CD14-positive monocyte (primary cell): ENCODE measurements around the gene CDH4. TPM values are rescaled to one million over a fixed set of nuclear protein-coding genes. Genes with fewer than 3 reads are reported as not detected.

Source experiments
- DNase-seq, 3 donors: peaks; one replicate each; pipeline ENCODE4 v3.0.0-alpha.2; 2011 to 2022
- H2AFZ ChIP-seq: 2 replicates; pipeline ENCODE4 v1.6.0; 2012; ENCODE audit warnings: mild to moderate bottlenecking, low read depth, low read length, inconsistent platforms; ENCODE audit not compliant: insufficient read depth, poor library complexity, severe bottlenecking
- H3K27ac ChIP-seq, 2 donors: 1 replicate in 1 of 2; 2 replicates in 1 of 2; pipeline ENCODE4 v1.5.1; 2012 to 2013; ENCODE audit warnings: low read length in 2 of 2, control low read depth in 1 of 2, inconsistent platforms in 1 of 2, low read depth in 1 of 2, mild to moderate bottlenecking in 1 of 2
- H3K27me3 ChIP-seq, 2 donors: one replicate each; pipeline versions ENCODE4 v1.6.0 to v1.6.1; 2011 to 2013; ENCODE audit warnings: low read length in 2 of 2; ENCODE audit not compliant: control insufficient read depth in 2 of 2, insufficient read depth in 2 of 2
- H3K36me3 ChIP-seq, 2 donors: replicated peaks in 1 of 2; 1 replicate in 1 of 2; 2 replicates in 1 of 2; pipeline versions ENCODE4 v1.5.1 to v1.6.1; 2012 to 2013; ENCODE audit warnings: low read length in 2 of 2, control low read depth in 1 of 2, inconsistent platforms in 1 of 2, mild to moderate bottlenecking in 1 of 2; ENCODE audit not compliant: insufficient read depth in 2 of 2, control insufficient read depth in 1 of 2
- H3K4me1 ChIP-seq, 2 donors: 1 replicate in 1 of 2; 2 replicates in 1 of 2; pipeline versions ENCODE4 v1.5.1 to v1.6.1; 2012 to 2013; ENCODE audit warnings: low read length in 2 of 2, control low read depth in 1 of 2, inconsistent platforms in 1 of 2, mild to moderate bottlenecking in 1 of 2, moderate library complexity in 1 of 2; ENCODE audit not compliant: insufficient read depth in 2 of 2, control insufficient read depth in 1 of 2
- H3K4me2 ChIP-seq: replicated peaks from 2 replicates; pipeline ENCODE3; 2012; ENCODE audit warnings: low read length, moderate library complexity, mild to moderate bottlenecking; ENCODE audit not compliant: poor library complexity, severe bottlenecking; ENCODE audit errors: extremely low read depth
- H3K4me3 ChIP-seq, 3 experiments: fragments of 200-600 bp in 1 of 3; sonication (generic) in 1 of 3; replicated peaks in 1 of 3; 1 replicate in 2 of 3; 2 replicates in 1 of 3; pipeline ENCODE4 v1.5.1; 2011 to 2013; ENCODE audit warnings: low read length in 3 of 3, mild to moderate bottlenecking in 3 of 3, control low read depth in 2 of 3, low read depth in 2 of 3, inconsistent platforms in 1 of 3, moderate library complexity in 1 of 3
- H3K79me2 ChIP-seq: 2 replicates; pipeline ENCODE4 v1.6.0; 2012; ENCODE audit warnings: mild to moderate bottlenecking, control low read depth, inconsistent platforms, low read length, moderate library complexity; ENCODE audit not compliant: insufficient read depth
- H3K9ac ChIP-seq: 2 replicates; pipeline ENCODE4 v1.6.0; 2017; ENCODE audit warnings: low read length, mild to moderate bottlenecking; ENCODE audit not compliant: insufficient read depth, poor library complexity, severe bottlenecking
- H3K9me3 ChIP-seq, 2 donors: replicated peaks in 1 of 2; 1 replicate in 1 of 2; 2 replicates in 1 of 2; pipeline versions ENCODE4 v1.5.1 to v1.6.1; 2012 to 2013; ENCODE audit warnings: low read length in 2 of 2, control low read depth in 1 of 2; ENCODE audit not compliant: control insufficient read depth in 1 of 2, insufficient read depth in 1 of 2
- H4K20me1 ChIP-seq: 2 replicates; pipeline ENCODE4 v1.6.0; 2012; ENCODE audit warnings: mild to moderate bottlenecking, low read length, control low read depth, moderate library complexity; ENCODE audit not compliant: insufficient read depth
- H3K27ac Mint-ChIP-seq, 7 donors: one replicate each; pipeline ENCODE4 v1.8.0; 2020; ENCODE audit warnings: mild to moderate bottlenecking in 7 of 7, mixed read lengths in 7 of 7, moderate library complexity in 6 of 7, inconsistent platforms in 2 of 7
- H3K27me3 Mint-ChIP-seq, 3 donors: one replicate each; pipeline ENCODE4 v1.8.0; 2021 to 2022; ENCODE audit warnings: low read depth in 3 of 3, mild to moderate bottlenecking in 3 of 3, mixed read lengths in 3 of 3, moderate library complexity in 3 of 3, inconsistent platforms in 1 of 3
- H3K36me3 Mint-ChIP-seq, 2 donors: one replicate each; pipeline ENCODE4 v1.8.0; 2020; ENCODE audit warnings: mixed read lengths in 2 of 2, inconsistent platforms in 1 of 2, mild to moderate bottlenecking in 1 of 2
- H3K4me1 Mint-ChIP-seq: one replicate; pipeline ENCODE4 v1.8.0; 2020; ENCODE audit warnings: mild to moderate bottlenecking, mixed read lengths
- H3K4me3 Mint-ChIP-seq, 2 donors: one replicate each; pipeline ENCODE4 v1.8.0; 2020; ENCODE audit warnings: mild to moderate bottlenecking in 2 of 2, mixed read lengths in 2 of 2, moderate library complexity in 1 of 2
- H3K9me3 Mint-ChIP-seq, 7 donors: one replicate each; pipeline ENCODE4 v1.8.0; 2020 to 2022; ENCODE audit warnings: mixed read lengths in 7 of 7, mild to moderate bottlenecking in 6 of 7, moderate library complexity in 6 of 7, inconsistent platforms in 2 of 7
- whole genome bisulfite sequencing: methylation state at CpG from one replicate; pipeline ENCODE4 v1.1.5; 2013; ENCODE audit warnings: missing lambda C conversion rate; ENCODE audit not compliant: insufficient coverage; 5-methylcytosine and 5-hydroxymethylcytosine counted together
- intact Hi-C, 2 donors: fragments of 100-400 bp; cut with micrococcal nuclease; formaldehyde crosslinking; loops; one replicate each; pipeline versions ENCODE4 v1.15.0 to v1.15.1; 2023
- polyA plus RNA-seq, 3 donors: library from polyadenylated mRNA; depleted of rRNA in 1 of 3; unstranded in 2 of 3; stranded (reverse) in 1 of 3; fragments of 300-500 nt in 2 of 3; fragments of >200 nt in 1 of 3; fragmentation: Illumina TruSeq in 2 of 3; gene quantifications; 1 replicate in 2 of 3; 2 replicates in 1 of 3; pipeline ENCODE4 v1.2.3, GENCODE V29; 2012 to 2021
- TF ChIP-seq, protein P1 (sequence below): fragments of 200-600 bp; IDR thresholded peaks from one replicate; pipeline ENCODE4 v1.8.0; 2022; ENCODE audit warnings: antibody characterized with exemption, mild to moderate bottlenecking

CDH4 gene
- polyA plus RNA-seq, 3 donors: not detected

DNA sequence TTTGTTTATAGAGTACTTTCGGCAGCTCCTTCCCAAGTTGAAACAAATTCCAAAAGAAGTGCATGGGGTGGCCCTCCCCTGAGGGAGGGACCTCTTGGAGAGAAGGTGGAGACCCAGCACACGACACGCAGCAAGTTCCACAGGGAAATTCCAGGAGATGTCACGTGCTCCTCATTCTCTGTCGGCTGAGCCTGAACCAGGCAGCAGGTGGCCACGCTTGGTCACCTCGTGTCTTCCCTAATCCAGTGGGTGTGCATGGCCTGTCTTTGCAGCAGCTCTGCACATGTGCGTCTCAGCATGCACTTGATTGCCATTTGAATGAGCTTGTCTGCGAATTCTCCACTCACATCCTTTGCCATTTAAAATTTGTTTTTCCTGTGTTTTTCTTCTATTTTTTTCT is 357.4 kb downstream of the CDH4 start:
- no peak overlapping the region for H3K9ac ChIP-seq
- no peaks in the 10 kb centered on the region for H3K27me3 ChIP-seq
- H3K36me3 ChIP-seq: no peaks in the 10 kb centered on the region
- Mint-ChIP-seq H3K9me3 (peaks cover 14 to 66% (median 39%) of the 10 kb centered on the region in 7 donors), H3K27me3 (no peaks in the 10 kb centered on the region), H3K4me3 (no peak overlapping the region), H3K4me1 (no peaks in the 10 kb centered on the region), H3K27ac (no peak overlapping the region), H3K36me3 (no peaks in the 10 kb centered on the region)
- no peaks in the 10 kb centered on the region for H3K4me1 ChIP-seq
- peaks cover 30 to 91% of the 10 kb centered on the region in 2 donors for H3K9me3 ChIP-seq
- no peaks in the 10 kb centered on the region for H4K20me1 ChIP-seq
- intact Hi-C loops: no loop called here
- H3K27ac ChIP-seq: no peak overlapping the region
- H3K79me2 ChIP-seq: no peaks in the 10 kb centered on the region
- no peak overlapping the region for H3K4me3 ChIP-seq
- DNase-seq: no peak
- WGBS: 86% methylated on average over 7 of the region's 9 CpGs
- H3K4me2 ChIP-seq: no peak overlapping the region
- TF ChIP-seq, protein P1, sequence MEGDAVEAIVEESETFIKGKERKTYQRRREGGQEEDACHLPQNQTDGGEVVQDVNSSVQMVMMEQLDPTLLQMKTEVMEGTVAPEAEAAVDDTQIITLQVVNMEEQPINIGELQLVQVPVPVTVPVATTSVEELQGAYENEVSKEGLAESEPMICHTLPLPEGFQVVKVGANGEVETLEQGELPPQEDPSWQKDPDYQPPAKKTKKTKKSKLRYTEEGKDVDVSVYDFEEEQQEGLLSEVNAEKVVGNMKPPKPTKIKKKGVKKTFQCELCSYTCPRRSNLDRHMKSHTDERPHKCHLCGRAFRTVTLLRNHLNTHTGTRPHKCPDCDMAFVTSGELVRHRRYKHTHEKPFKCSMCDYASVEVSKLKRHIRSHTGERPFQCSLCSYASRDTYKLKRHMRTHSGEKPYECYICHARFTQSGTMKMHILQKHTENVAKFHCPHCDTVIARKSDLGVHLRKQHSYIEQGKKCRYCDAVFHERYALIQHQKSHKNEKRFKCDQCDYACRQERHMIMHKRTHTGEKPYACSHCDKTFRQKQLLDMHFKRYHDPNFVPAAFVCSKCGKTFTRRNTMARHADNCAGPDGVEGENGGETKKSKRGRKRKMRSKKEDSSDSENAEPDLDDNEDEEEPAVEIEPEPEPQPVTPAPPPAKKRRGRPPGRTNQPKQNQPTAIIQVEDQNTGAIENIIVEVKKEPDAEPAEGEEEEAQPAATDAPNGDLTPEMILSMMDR: no peak
- no peak overlapping the region for H2AFZ ChIP-seq

DNA sequence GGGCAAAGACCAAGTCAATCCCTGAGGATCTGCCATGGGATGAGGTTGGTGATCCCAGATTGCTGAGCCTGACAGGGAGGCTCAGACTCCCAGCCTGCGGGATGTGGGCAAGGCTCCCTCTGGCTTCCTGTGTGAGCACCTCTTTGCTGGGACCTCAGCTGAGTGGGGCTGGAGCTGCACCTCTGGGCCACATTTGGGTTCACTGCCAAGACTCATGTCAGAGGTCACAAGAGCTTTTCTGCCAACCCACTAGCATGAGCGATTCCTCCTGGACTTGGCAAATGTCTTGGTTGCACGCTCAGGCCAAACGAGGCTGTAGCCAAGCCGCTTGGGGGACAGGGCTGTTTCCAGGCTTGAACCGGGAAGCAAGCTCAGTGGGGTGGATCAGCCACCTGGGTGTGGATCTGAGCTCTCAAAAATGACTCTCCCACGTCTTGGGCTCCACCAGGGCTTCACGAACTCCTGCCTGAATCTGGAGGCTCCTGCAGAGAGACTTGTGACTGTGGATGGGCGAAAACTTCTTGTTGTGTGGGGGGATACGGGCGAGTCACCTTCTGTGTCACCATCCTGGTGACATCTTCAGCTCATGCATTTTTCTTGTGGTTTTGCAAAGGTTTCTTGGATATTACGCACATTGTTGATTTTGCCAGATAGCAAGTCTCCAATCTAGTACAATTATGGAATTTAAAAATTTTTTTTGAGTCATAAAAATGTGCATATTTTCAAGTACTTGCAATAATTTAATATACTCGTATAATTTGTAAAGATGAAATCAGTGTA is 359.5 kb downstream of the CDH4 start:
- no peak overlapping the region for H3K9ac ChIP-seq
- H3K9me3 ChIP-seq: peaks cover 30 to 91% of the 10 kb centered on the region in 2 donors
- no peak overlapping the region for H2AFZ ChIP-seq
- H3K4me1 ChIP-seq: no peaks in the 10 kb centered on the region
- Mint-ChIP-seq H3K4me1 (no peaks in the 10 kb centered on the region), H3K27ac (no peak overlapping the region), H3K36me3 (no peaks in the 10 kb centered on the region), H3K27me3 (no peaks in the 10 kb centered on the region), H3K4me3 (no peak overlapping the region), H3K9me3 (peaks cover 10 to 66% (median 38%) of the 10 kb centered on the region in 7 donors)
- H3K36me3 ChIP-seq: no peaks in the 10 kb centered on the region
- H3K4me3 ChIP-seq: no peak overlapping the region
- H3K27ac ChIP-seq: no peak overlapping the region
- H4K20me1 ChIP-seq: no peaks in the 10 kb centered on the region
- intact Hi-C loops: no loop called here
- no peak overlapping the region for H3K4me2 ChIP-seq
- H3K27me3 ChIP-seq: no peaks in the 10 kb centered on the region
- TF ChIP-seq, protein P1: no peak
- no peaks in the 10 kb centered on the region for H3K79me2 ChIP-seq
- no peak for DNase-seq
- 98% methylated on average over 11 of the region's 13 CpGs for WGBS
